Chondrocyte (in vitro differentiated cells): Measurements from ENCODE around the gene ZDBF2. TPM values are rescaled to one million over a fixed set of nuclear protein-coding genes. Genes with fewer than 3 reads are reported as not detected.

Source experiments
- DNase-seq: peaks from one replicate; pipeline ENCODE4 v3.0.0; 2021; ENCODE audit warnings: mixed read lengths, low spot score
- H3K27ac Mint-ChIP-seq: one replicate; pipeline ENCODE4 v1.8.0; 2021; ENCODE audit warnings: mild to moderate bottlenecking, moderate library complexity, mixed read lengths; ENCODE audit not compliant: unreplicated experiment
- H3K27me3 Mint-ChIP-seq: 2 replicates; pipeline ENCODE4 v1.8.0; 2021; ENCODE audit warnings: low read depth, mixed read lengths
- H3K36me3 Mint-ChIP-seq: 2 replicates; pipeline ENCODE4 v1.8.0; 2021; ENCODE audit warnings: low read depth, mixed read lengths
- H3K4me1 Mint-ChIP-seq: 2 replicates; pipeline ENCODE4 v1.8.0; 2021; ENCODE audit warnings: low read depth, mild to moderate bottlenecking, mixed read lengths
- H3K4me3 Mint-ChIP-seq: one replicate; pipeline ENCODE4 v1.8.0; 2021; ENCODE audit warnings: mild to moderate bottlenecking, moderate library complexity, mixed read lengths; ENCODE audit not compliant: unreplicated experiment
- H3K9me3 Mint-ChIP-seq: 2 replicates; pipeline ENCODE4 v1.8.0; 2021; ENCODE audit warnings: low read depth, mixed read lengths
- total RNA-seq: library from RNA; stranded (reverse); gene quantifications from 3 replicates; pipeline ENCODE4 v1.2.1, GENCODE V29; 2021
- TF ChIP-seq, protein P1 (sequence below): fragments of 200-600 bp; sonication (generic); IDR thresholded peaks from 2 replicates; pipeline ENCODE4 v1.5.0; 2021; ENCODE audit warnings: antibody characterized with exemption, mild to moderate bottlenecking, moderate library complexity

Gene ZDBF2
- total RNA-seq, 1 donor from 2014 or later = 24.8 TPM

DNA sequence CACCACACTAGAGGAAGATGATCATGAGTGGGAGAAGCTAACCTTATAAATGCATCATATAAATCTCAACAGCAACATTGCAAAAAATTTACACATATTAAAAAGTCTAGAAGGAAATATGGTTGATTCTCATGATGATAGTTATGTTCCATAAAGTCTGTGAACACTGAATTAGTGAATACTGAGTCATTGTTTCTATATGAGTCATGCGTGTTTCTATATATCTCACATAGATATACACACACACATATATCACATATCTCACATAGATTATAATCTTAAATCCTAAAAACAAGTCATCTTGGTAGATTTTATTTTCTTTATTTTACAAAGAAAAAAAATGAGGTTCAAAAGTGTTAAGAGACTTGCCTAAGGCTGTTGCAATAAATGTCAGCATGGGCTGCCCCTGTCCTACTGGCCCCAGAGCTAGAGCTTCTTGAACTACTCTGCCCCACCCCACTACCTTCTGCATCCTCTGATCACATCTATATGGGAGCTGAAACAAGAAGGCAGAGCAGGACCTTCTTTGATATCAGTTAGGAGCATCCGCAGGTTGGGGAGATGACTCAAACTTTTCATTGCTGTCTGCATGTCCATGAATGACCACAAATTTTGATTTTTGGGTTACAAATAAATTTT is 87.1 kb downstream of the ZDBF2 start:
- no peak for DNase-seq
- TF ChIP-seq, protein P1, sequence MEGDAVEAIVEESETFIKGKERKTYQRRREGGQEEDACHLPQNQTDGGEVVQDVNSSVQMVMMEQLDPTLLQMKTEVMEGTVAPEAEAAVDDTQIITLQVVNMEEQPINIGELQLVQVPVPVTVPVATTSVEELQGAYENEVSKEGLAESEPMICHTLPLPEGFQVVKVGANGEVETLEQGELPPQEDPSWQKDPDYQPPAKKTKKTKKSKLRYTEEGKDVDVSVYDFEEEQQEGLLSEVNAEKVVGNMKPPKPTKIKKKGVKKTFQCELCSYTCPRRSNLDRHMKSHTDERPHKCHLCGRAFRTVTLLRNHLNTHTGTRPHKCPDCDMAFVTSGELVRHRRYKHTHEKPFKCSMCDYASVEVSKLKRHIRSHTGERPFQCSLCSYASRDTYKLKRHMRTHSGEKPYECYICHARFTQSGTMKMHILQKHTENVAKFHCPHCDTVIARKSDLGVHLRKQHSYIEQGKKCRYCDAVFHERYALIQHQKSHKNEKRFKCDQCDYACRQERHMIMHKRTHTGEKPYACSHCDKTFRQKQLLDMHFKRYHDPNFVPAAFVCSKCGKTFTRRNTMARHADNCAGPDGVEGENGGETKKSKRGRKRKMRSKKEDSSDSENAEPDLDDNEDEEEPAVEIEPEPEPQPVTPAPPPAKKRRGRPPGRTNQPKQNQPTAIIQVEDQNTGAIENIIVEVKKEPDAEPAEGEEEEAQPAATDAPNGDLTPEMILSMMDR = no peak
- no peak overlapping the region for H3K27ac Mint-ChIP-seq
- H3K36me3 Mint-ChIP-seq = peaks cover 2% of the 10 kb centered on the region
- H3K27me3 Mint-ChIP-seq = peaks cover 2% of the 10 kb centered on the region
- peaks cover 17% of the 10 kb centered on the region for H3K9me3 Mint-ChIP-seq
- no peaks in the 10 kb centered on the region for H3K4me1 Mint-ChIP-seq
- H3K4me3 Mint-ChIP-seq = no peak overlapping the region

Other genes starting within 250 kb of the ZDBF2 start
- gene INO80D, start 188.5 kb upstream of the ZDBF2 start, total RNA-seq = 14.5 to 18.5 TPM (median 15.6 TPM) in 3 replicates
- 81.5 to 99.5 TPM (median 82.7 TPM) in 3 replicates for gene NDUFS1, start 115.2 kb upstream of the ZDBF2 start, total RNA-seq
- 420 to 505 TPM (median 436 TPM) in 3 replicates for gene EEF1B2, start 114.8 kb upstream of the ZDBF2 start, total RNA-seq
- 19.2 to 24.5 TPM (median 22.7 TPM) in 3 replicates for gene ADAM23, start 168.9 kb downstream of the ZDBF2 start, total RNA-seq